SU-DHL-6 (cell line): Measurements from ENCODE around the gene TARBP2.

Experiments used
- H2AFZ ChIP-seq: fragments of 200-600 bp; sonication (generic); 2 replicates; pipeline ENCODE4 v1.6.1; 2014; ENCODE audit warnings: low read depth, mild to moderate bottlenecking, moderate library complexity, mixed read lengths, antibody characterized with exemption, low read length; ENCODE audit not compliant: severe bottlenecking
- H3F3A ChIP-seq: fragments of 200-600 bp; shearing (Covaris generic); 2 replicates; pipeline ENCODE4 v1.6.0; 2016; ENCODE audit warnings: antibody characterized with exemption, mild to moderate bottlenecking; ENCODE audit not compliant: insufficient read depth
- H3K27ac ChIP-seq: fragments of 200-600 bp; sonication (generic); 2 replicates; pipeline ENCODE4 v1.5.1; 2016; ENCODE audit warnings: low read depth, mild to moderate bottlenecking, low read length, moderate library complexity, mixed read lengths
- H3K27me3 ChIP-seq: fragments of 200-600 bp; sonication (generic), shearing (Covaris generic); 2 replicates; pipeline ENCODE4 v1.6.0; 2014; ENCODE audit warnings: mild to moderate bottlenecking, low read length
- H3K36me3 ChIP-seq: fragments of 200-600 bp; sonication (generic); 2 replicates; pipeline ENCODE4 v1.6.1; 2014; ENCODE audit warnings: mild to moderate bottlenecking, low read length, mixed read lengths
- H3K4me2 ChIP-seq: fragments of 300-600, 200-600 bp; shearing (Covaris generic), sonication (generic); 2 replicates; pipeline ENCODE4 v1.6.0; 2014; ENCODE audit warnings: low read length, low read depth, mild to moderate bottlenecking; ENCODE audit not compliant: poor library complexity, severe bottlenecking
- H3K4me3 ChIP-seq: fragments of 200-600 bp; sonication (generic); 2 replicates; pipeline ENCODE4 v1.5.1; 2014; ENCODE audit warnings: antibody characterized with exemption, low read length, mild to moderate bottlenecking, mixed read lengths; ENCODE audit not compliant: insufficient read depth, poor library complexity, severe bottlenecking
- H3K79me2 ChIP-seq: fragments of 200-600 bp; sonication (generic); 2 replicates; pipeline ENCODE4 v1.6.1; 2014; ENCODE audit warnings: mild to moderate bottlenecking, low read length, moderate library complexity; ENCODE audit not compliant: insufficient read depth
- H3K9ac ChIP-seq: fragments of 200-600 bp; sonication (generic); 2 replicates; pipeline ENCODE4 v1.7.0; 2014; ENCODE audit warnings: mild to moderate bottlenecking, low read length
- H3K9me2 ChIP-seq: fragments of 200-600 bp; sonication (generic); replicated peaks from 2 replicates; pipeline ENCODE4 v1.6.1; 2014; ENCODE audit warnings: low read length; ENCODE audit not compliant: insufficient read depth
- H3K9me3 ChIP-seq: fragments of 200-600 bp; sonication (generic); 2 replicates; pipeline ENCODE4 v1.6.1; 2014; ENCODE audit warnings: low read length, mixed read lengths; ENCODE audit not compliant: insufficient read depth
- H4K20me1 ChIP-seq: fragments of 200-600 bp; sonication (generic); 2 replicates; pipeline ENCODE4 v1.6.1; 2014; ENCODE audit warnings: low read depth, mild to moderate bottlenecking, antibody characterized with exemption, low read length, moderate library complexity, mixed read lengths
- CTCF ChIP-seq: fragments of 200-600 bp; sonication (generic); IDR thresholded peaks from one replicate; pipeline ENCODE4 v1.5.1; 2017; ENCODE audit warnings: antibody characterized with exemption, mild to moderate bottlenecking, low read length, moderate library complexity; ENCODE audit not compliant: insufficient read depth, poor library complexity, severe bottlenecking
- EZH2phosphoT487 ChIP-seq: fragments of 200-600 bp; sonication (generic), shearing (Covaris generic); conservative IDR thresholded peaks from 2 replicates; pipeline ENCODE4 v1.6.1; 2018; ENCODE audit warnings: mild to moderate bottlenecking, antibody characterized with exemption, low read length, moderate library complexity, mixed read lengths

The TARBP2 gene

GRCh38 chr12:53483979-53484377, 17.1 kb upstream of the TARBP2 start:
- Histone ChIP-seq H3K9ac (no peak overlapping the region), H3K27me3 (no peaks in the 10 kb centered on the region), H3K4me3 (no peak overlapping the region), H3F3A (peaks cover 48% of the 10 kb centered on the region), H2AFZ (no peak overlapping the region), H3K36me3 (peaks cover 14% of the 10 kb centered on the region), H3K9me2 (no peaks in the 10 kb centered on the region), H3K79me2 (no peaks in the 10 kb centered on the region), H3K27ac (no peak overlapping the region), H3K4me2 (no peak overlapping the region), H4K20me1 (0 out of 2 replicates have a peak, but pooled peaks cover 10% of the 10 kb centered on the region), H3K9me3 (no peaks in the 10 kb centered on the region)
- TF ChIP-seq CTCF (no peak), EZH2phosphoT487 (no peak)

GRCh38 chr12:53484686-53485575, 16.2 kb upstream of the TARBP2 start:
- Histone ChIP-seq H3K27me3 (no peaks in the 10 kb centered on the region), H3K4me2 (no peak overlapping the region), H2AFZ (no peak overlapping the region), H3K36me3 (peaks cover 5% of the 10 kb centered on the region), H4K20me1 (0 out of 2 replicates have a peak, but pooled peaks cover 6% of the 10 kb centered on the region), H3K27ac (no peak overlapping the region), H3K9me3 (no peaks in the 10 kb centered on the region), H3K4me3 (no peak overlapping the region), H3F3A (peaks cover 38% of the 10 kb centered on the region), H3K9ac (no peak overlapping the region), H3K9me2 (no peaks in the 10 kb centered on the region), H3K79me2 (no peaks in the 10 kb centered on the region)
- TF ChIP-seq EZH2phosphoT487: no peak
- TF ChIP-seq CTCF: no peak

- Histone ChIP-seq H2AFZ (no peak overlapping the region), H3K36me3 (no peaks in the 10 kb centered on the region), H4K20me1 (no peaks in the 10 kb centered on the region), H3K27me3 (no peaks in the 10 kb centered on the region), H3K9me3 (no peaks in the 10 kb centered on the region), H3K9ac (no peak overlapping the region), H3K9me2 (no peaks in the 10 kb centered on the region), H3K4me3 (no peak overlapping the region), H3K27ac (no peak overlapping the region), H3K79me2 (no peaks in the 10 kb centered on the region), H3F3A (peaks cover 29% of the 10 kb centered on the region), H3K4me2 (no peak overlapping the region)
- TF ChIP-seq CTCF (no peak), EZH2phosphoT487 (no peak)
Observed at GRCh38 chr12:53485955-53486735, 14.9 kb upstream of the TARBP2 start.
